Endodermal cell (in vitro differentiated cells): ENCODE results near the gene CHAT. TPM values are rescaled to one million over a fixed set of nuclear protein-coding genes. Genes with fewer than 3 reads are reported as not detected.

Experiments
- DNase-seq: peaks from one replicate; pipeline ENCODE4 v3.0.0-alpha.2; 2017
- H3K27ac ChIP-seq: 2 replicates; pipeline ENCODE4 v1.5.1; 2013; ENCODE audit warnings: mild to moderate bottlenecking, low read depth, low read length, moderate library complexity
- H3K27me3 ChIP-seq: 2 replicates; pipeline ENCODE4 v1.6.1; 2013; ENCODE audit warnings: mild to moderate bottlenecking, low read length, moderate library complexity; ENCODE audit not compliant: insufficient read depth, control insufficient read depth, poor library complexity, severe bottlenecking
- H3K36me3 ChIP-seq: 2 replicates; pipeline ENCODE4 v1.7.0; 2013; ENCODE audit warnings: mild to moderate bottlenecking, low read length, moderate library complexity; ENCODE audit not compliant: control insufficient read depth, insufficient read depth
- H3K4me1 ChIP-seq: one replicate; pipeline ENCODE4 v1.7.0; 2013; ENCODE audit warnings: low read length; ENCODE audit not compliant: control insufficient read depth, insufficient read depth
- H3K4me3 ChIP-seq: 2 replicates; pipeline ENCODE4 v1.5.1; 2013; ENCODE audit warnings: mild to moderate bottlenecking, low read length, moderate library complexity
- H3K9ac ChIP-seq: 2 replicates; pipeline ENCODE4 v1.6.1; 2013; ENCODE audit warnings: mild to moderate bottlenecking, low read length, moderate library complexity; ENCODE audit not compliant: poor library complexity, severe bottlenecking; ENCODE audit errors: extremely low read depth
- H3K9me3 ChIP-seq: 2 replicates; pipeline ENCODE4 v1.6.1; 2013; ENCODE audit warnings: mild to moderate bottlenecking, low read length, moderate library complexity; ENCODE audit not compliant: control insufficient read depth
- H3K27ac Mint-ChIP-seq: 2 replicates; pipeline ENCODE4 v1.8.0; 2020; ENCODE audit warnings: mixed read lengths
- H3K27me3 Mint-ChIP-seq: 2 replicates; pipeline ENCODE4 v1.8.0; 2021; ENCODE audit warnings: mild to moderate bottlenecking, mixed read lengths; ENCODE audit not compliant: insufficient read depth
- H3K36me3 Mint-ChIP-seq: 2 replicates; pipeline ENCODE4 v1.8.0; 2020; ENCODE audit warnings: low read depth, mixed read lengths
- H3K4me1 Mint-ChIP-seq: 2 replicates; pipeline ENCODE4 v1.8.0; 2020; ENCODE audit warnings: mixed read lengths
- H3K4me3 Mint-ChIP-seq: 2 replicates; pipeline ENCODE4 v1.8.0; 2020; ENCODE audit warnings: mild to moderate bottlenecking, moderate library complexity, mixed read lengths
- H3K9me3 Mint-ChIP-seq: 2 replicates; pipeline ENCODE4 v1.8.0; 2020; ENCODE audit warnings: mild to moderate bottlenecking, mixed read lengths
- CTCF ChIP-seq: fragments of 200-600 bp; sonication (generic); conservative IDR thresholded peaks from 2 replicates; pipeline ENCODE4 v1.5.0; 2021; ENCODE audit warnings: antibody characterized with exemption, mild to moderate bottlenecking
- WGBS, 2 experiments: methylation state at CpG; one replicate each; pipeline versions ENCODE4 v1.1.5 to v1.1.7; 2013; ENCODE audit warnings: missing lambda C conversion rate in 2 of 2, mixed read lengths in 1 of 2; ENCODE audit not compliant: insufficient coverage in 1 of 2, insufficient read length in 1 of 2; 5-methylcytosine and 5-hydroxymethylcytosine counted together
- total RNA-seq, 2 donors: library from RNA; stranded (reverse); fragmentation: NEBNext Ultra II Directional in 1 of 2; extraction: Animal tissue kit (Norgen Biotek cat#: 25700) in 1 of 2; gene quantifications; 2 replicates in 1 of 2; 3 replicates in 1 of 2; pipeline ENCODE4 v1.2.1, GENCODE V29; 2021

Gene CHAT
- total RNA-seq, 2 donors from 2014 or later, result not detected

GRCh38 chr10:49690698-49691356, 77.0 kb downstream of the CHAT start:
- peaks cover 52% of the 10 kb centered on the region for H3K27me3 ChIP-seq
- H3K4me1 Mint-ChIP-seq, result peaks cover 9% of the 10 kb centered on the region
- H3K36me3 ChIP-seq, result no peaks in the 10 kb centered on the region
- H3K4me3 ChIP-seq, result no peak overlapping the region
- TF ChIP-seq CTCF, result no peak
- no peak overlapping the region for H3K9ac ChIP-seq
- peaks cover 30% of the 10 kb centered on the region for H3K9me3 Mint-ChIP-seq
- no peaks in the 10 kb centered on the region for H3K36me3 Mint-ChIP-seq
- H3K27ac Mint-ChIP-seq, result no peak overlapping the region
- H3K4me1 ChIP-seq, result no peaks in the 10 kb centered on the region
- peak; percentile 66 for DNase-seq
- H3K9me3 ChIP-seq, result peaks cover 13% of the 10 kb centered on the region
- peaks cover 91% of the 10 kb centered on the region for H3K27me3 Mint-ChIP-seq
- no peak overlapping the region for H3K4me3 Mint-ChIP-seq
- H3K27ac ChIP-seq, result no peak overlapping the region
- 0 to 24% methylated on average over 1 to 12 of the region's 12 CpGs for WGBS, 2 experiments

GRCh38 chr10:49691588-49691987, 77.8 kb downstream of the CHAT start:
- DNase-seq, result no peak
- H3K9me3 Mint-ChIP-seq, result peaks cover 22% of the 10 kb centered on the region
- no peak for TF ChIP-seq CTCF
- Histone ChIP-seq H3K4me3 (no peak overlapping the region), H3K27me3 (peaks cover 52% of the 10 kb centered on the region), H3K9ac (no peak overlapping the region), H3K9me3 (peaks cover 5% of the 10 kb centered on the region), H3K4me1 (no peaks in the 10 kb centered on the region), H3K27ac (no peak overlapping the region), H3K36me3 (no peaks in the 10 kb centered on the region)
- 81 to 83% methylated on average over 6 to 9 of the region's 9 CpGs for WGBS, 2 experiments
- peaks cover 9% of the 10 kb centered on the region for H3K4me1 Mint-ChIP-seq
- H3K4me3 Mint-ChIP-seq, result no peak overlapping the region
- H3K27me3 Mint-ChIP-seq, result peaks cover 93% of the 10 kb centered on the region
- H3K27ac Mint-ChIP-seq, result no peak overlapping the region
- no peaks in the 10 kb centered on the region for H3K36me3 Mint-ChIP-seq

GRCh38 chr10:49694466-49694865, 80.6 kb downstream of the CHAT start:
- no peak for TF ChIP-seq CTCF
- Histone ChIP-seq H3K27me3 (peaks cover 32% of the 10 kb centered on the region), H3K4me1 (no peaks in the 10 kb centered on the region), H3K9ac (no peak overlapping the region), H3K9me3 (no peaks in the 10 kb centered on the region), H3K27ac (no peak overlapping the region), H3K36me3 (no peaks in the 10 kb centered on the region), H3K4me3 (no peak overlapping the region)
- no peaks in the 10 kb centered on the region for H3K36me3 Mint-ChIP-seq
- no peak overlapping the region for H3K27ac Mint-ChIP-seq
- H3K27me3 Mint-ChIP-seq, result peaks cover 71% of the 10 kb centered on the region
- no peak overlapping the region for H3K4me3 Mint-ChIP-seq
- H3K9me3 Mint-ChIP-seq, result peaks cover 7% of the 10 kb centered on the region
- DNase-seq, result no peak
- 86 to 88% methylated on average over 3 to 6 of the region's 6 CpGs for WGBS, 2 experiments
- no peaks in the 10 kb centered on the region for H3K4me1 Mint-ChIP-seq
